KOPT-K1 (cell line): ENCODE data around the gene SYNE2.
"Not testable (repeated sequence)": the region's sequence is repeated elsewhere in the genome, so short reads cannot be mapped to it uniquely, and the experiment has no call there.

Experiments used
- H3K27ac ChIP-seq: fragments of 200-600 bp; sonication (generic); 2 replicates; pipeline ENCODE4 v1.5.1; 2016; ENCODE audit warnings: antibody characterized with exemption, mild to moderate bottlenecking, low read depth, low read length; ENCODE audit not compliant: poor library complexity, severe bottlenecking
- H3K36me3 ChIP-seq: fragments of 200-600 bp; sonication (generic); 2 replicates; pipeline ENCODE4 v1.5.1; 2017; ENCODE audit warnings: antibody characterized with exemption, mild to moderate bottlenecking, low read length, moderate library complexity; ENCODE audit not compliant: insufficient read depth
- H3K9me3 ChIP-seq: fragments of 200-600 bp; sonication (generic); 2 replicates; pipeline ENCODE4 v1.5.1; 2017; ENCODE audit warnings: antibody characterized with exemption, low read length, mild to moderate bottlenecking; ENCODE audit not compliant: insufficient read depth, poor library complexity, severe bottlenecking

The SYNE2 gene

DNA sequence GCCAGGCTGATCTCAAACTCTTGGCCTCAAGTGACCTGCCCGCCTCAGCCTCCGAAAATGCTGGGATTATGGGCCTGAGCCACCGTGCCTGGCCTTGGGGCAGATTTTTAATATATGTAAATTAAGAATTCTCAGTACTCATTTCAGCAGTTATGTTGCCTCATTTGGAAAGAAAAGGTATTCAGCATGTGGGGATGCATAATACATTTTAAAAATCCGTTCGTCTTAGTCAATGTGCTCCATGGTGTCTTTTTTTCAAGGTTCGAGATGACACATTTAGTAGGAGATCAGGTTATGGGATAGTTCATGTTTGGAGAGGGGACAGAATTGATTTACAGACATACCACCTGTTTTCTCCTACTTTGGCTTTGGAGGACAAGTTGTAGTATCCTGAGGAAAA is 10.2 kb downstream of the SYNE2 start:
- no peak overlapping the region for H3K27ac ChIP-seq
- no peaks in the 10 kb centered on the region for H3K9me3 ChIP-seq
- H3K36me3 ChIP-seq = no peaks in the 10 kb centered on the region

DNA sequence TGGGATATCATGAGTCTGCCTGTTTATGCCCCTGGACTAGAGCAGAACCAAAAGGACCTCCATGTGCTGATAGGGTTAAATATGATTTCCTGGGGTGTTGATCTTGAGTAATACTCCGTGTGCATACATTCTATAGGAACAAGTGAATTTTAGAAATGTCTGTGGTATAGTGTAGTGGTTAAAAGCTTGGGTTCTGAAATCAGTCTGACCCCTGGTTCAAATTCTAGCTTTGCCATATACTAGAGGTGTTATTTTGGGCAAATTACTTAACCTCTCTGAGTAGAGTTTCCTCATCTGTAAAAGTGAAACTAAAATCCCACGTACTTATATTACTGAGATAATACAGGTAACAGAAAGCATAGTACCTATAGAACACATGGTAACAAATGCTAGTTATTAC is 12.0 kb downstream of the SYNE2 start:
- H3K9me3 ChIP-seq, H3K36me3 ChIP-seq: not testable (repeated sequence)
- H3K27ac ChIP-seq = peak overlapping the region; percentile 78

DNA sequence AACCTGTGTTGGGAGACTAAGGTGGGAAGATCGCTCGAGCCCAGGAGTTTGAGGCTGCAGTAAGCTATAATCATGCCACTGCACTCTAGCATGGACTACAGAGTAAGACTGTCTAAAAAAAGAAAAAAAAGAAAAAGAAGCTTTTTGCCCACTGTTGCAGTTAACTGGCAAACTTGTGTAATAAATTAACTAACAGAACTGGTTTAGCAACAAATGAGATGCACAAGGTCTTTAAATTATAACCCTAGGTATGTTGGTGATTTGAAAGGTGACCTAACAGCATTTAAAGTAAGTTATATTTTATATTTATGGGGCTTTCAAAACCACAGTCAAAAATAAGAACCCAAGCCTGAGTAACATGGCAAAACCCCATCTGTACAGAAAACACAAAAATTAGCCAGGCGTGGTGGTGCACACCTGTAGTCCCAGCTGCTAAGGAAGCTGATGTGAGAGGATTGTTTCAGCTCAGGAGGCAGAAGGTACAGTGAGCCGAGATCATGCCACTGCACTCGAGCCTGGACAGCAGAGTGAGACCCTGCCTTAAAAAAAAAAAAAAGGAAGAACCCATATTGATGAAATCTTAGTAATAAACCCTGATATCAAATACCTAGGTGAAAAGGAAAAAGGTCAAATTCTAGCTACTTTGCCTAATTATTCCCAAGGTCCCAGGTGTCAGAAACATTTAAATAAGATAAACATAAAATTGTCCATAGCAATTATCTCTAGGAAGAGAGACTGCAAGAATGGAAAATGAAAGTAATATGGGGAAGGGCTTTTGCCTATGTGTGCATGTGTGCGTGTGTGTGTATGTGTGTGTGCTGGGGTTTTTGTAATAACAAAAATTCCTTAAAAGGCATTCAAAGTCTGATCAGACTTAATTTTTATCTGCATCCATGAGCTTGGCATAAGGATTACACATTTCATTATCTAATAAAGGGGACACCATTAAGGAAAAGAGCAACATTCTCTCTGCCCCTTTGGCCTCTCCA is 15.4 kb downstream of the SYNE2 start:
- H3K27ac ChIP-seq = peak overlapping the region; percentile 53
- H3K36me3 ChIP-seq = no peaks in the 10 kb centered on the region
- H3K9me3 ChIP-seq = no peaks in the 10 kb centered on the region

- H3K36me3 ChIP-seq, H3K9me3 ChIP-seq: not testable (repeated sequence)
- peak overlapping the region; percentile 53 for H3K27ac ChIP-seq
Measured at GRCh38 chr14:63869940-63870752, 17.3 kb downstream of the SYNE2 start.

DNA sequence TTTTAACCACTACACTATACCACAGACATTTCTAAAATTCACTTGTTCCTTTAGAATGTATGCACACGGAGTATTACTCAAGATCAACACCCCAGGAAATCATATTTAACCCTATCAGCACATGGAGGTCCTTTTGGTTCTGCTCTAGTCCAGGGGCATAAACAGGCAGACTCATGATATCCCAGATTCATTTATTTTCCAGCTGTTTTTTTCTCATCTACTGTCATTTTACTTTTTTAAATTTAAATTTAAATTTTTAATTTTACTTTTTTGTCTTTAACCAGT is 17.9 kb downstream of the SYNE2 start:
- not testable (repeated sequence) for H3K9me3 ChIP-seq, H3K36me3 ChIP-seq
- H3K27ac ChIP-seq = peak overlapping the region; percentile 34

GRCh38 chr14:63874223-63874622 is 21.4 kb downstream of the SYNE2 start:
- no peaks in the 10 kb centered on the region for H3K36me3 ChIP-seq
- H3K9me3 ChIP-seq = no peaks in the 10 kb centered on the region
- H3K27ac ChIP-seq = no peak overlapping the region

- Histone ChIP-seq H3K36me3 (no peaks in the 10 kb centered on the region; the same call in 1 of the 2 replicates), H3K9me3 (no peaks in the 10 kb centered on the region), H3K27ac (no peak overlapping the region)
Measured at GRCh38 chr14:63875311-63875710, 22.5 kb downstream of the SYNE2 start.

DNA sequence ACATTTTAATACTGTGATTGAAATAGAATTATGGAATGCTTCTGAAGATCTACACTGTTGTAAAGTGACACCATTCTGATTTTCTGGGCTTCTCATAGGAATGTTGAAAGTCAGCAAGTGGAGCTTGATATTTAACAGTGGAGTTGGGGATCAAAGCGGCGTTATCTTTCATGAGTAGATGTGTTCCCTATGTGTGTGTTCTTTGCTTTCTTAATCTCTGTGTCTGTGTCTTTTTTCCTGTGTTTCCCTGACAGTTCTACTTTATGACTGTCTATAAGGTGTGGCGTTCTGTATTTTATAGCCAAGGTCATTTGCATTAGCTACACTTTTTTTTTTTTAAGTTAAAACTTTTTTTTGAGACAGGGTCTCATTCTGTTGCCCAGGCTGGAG is 24.7 kb downstream of the SYNE2 start:
- Histone ChIP-seq H3K9me3 (no peaks in the 10 kb centered on the region), H3K27ac (no peak overlapping the region), H3K36me3 (no peaks in the 10 kb centered on the region; the same call in 1 of the 2 replicates)

DNA sequence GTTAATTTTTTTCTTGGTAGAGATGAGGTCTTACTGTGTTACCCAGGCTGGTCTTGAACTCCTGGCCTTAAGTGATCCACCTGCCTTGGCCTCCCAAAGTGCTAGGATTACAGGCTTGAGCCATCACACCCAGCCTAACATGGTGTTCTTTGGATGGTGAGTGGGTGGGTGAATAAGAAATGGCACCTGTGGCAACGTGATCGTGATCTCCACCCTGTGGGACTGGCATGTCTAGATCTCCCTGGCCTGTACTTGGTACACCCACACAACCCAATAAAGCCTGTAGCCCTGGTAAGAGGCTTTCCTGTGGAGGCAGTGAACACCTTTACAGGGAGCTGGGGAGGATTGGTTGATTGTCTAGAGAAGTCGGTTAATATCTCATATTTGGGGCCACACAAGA is 25.2 kb downstream of the SYNE2 start:
- H3K36me3 ChIP-seq = no peaks in the 10 kb centered on the region; the same call in 1 of the 2 replicates
- H3K27ac ChIP-seq = no peak overlapping the region

DNA sequence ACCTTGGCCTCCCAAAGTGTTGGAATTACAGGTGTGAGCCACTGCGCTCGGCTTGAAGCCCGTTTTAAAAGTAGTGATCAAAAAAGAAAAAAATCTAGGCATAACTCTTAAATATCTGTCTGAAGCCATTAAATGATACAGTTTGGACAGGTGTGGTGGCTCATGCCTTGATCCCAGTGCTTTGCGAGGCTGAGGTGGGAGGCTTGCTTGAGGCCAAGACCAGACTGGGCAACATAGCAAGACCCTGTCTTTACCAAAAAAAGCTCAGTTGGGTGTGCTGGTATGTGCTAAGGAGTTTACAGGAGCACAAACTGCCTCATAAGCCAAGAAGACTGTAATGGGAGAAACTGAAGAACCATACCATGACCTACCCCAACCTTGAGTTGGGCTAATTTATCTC is 26.0 kb downstream of the SYNE2 start:
- Histone ChIP-seq H3K36me3 (no peaks in the 10 kb centered on the region; the same call in 1 of the 2 replicates), H3K9me3 (no peaks in the 10 kb centered on the region), H3K27ac (no peak overlapping the region)

More for the DNA sequence above, 25.2 kb downstream of the SYNE2 start:
- H3K9me3 ChIP-seq = no peaks in the 10 kb centered on the region

DNA sequence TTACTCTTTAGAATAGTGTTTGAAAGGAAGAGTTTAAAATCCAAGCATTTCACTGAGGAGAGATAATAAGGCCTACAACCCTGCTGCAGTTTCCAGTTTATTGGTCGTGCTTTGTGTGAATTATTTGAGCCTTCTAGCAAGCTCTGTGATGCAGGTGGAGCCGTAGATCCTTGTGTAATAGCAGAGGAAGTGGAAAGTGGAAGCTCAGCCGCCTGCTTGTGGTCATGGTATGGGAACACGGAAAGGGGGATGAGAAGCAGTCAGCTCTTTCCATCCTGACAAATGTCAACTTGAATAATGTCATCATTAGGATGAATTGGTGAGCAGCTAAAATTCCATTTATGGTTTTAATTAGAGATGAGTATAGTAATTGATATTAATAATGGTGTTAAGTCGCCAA is 29.1 kb downstream of the SYNE2 start:
- Histone ChIP-seq H3K27ac (no peak overlapping the region), H3K9me3 (no peaks in the 10 kb centered on the region), H3K36me3 (no peaks in the 10 kb centered on the region; the same call in 1 of the 2 replicates)

GRCh38 chr14:63887899-63888298 is 35.1 kb downstream of the SYNE2 start:
- no peak overlapping the region for H3K27ac ChIP-seq
- H3K9me3 ChIP-seq = no peaks in the 10 kb centered on the region
- no peaks in the 10 kb centered on the region for H3K36me3 ChIP-seq

DNA sequence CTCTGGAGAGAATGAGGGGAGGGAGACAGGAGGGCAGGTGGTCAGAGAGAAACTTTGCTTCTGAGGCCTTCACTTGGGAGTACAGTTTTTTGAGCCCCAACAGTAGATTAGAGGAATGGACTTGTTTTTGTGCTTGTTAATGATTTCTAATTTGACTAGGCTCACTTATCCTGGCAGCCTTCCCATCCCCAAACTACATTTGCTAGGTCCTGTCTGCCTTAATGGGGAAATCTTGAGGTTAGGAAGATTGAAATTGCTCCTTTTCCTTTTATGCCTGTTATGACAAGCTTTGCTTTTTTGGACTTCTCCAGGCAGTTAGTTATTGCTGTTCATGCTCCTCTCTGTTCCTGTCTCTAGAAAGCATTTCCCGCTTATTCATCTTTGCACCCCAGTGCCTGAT is 37.7 kb downstream of the SYNE2 start:
- no peaks in the 10 kb centered on the region for H3K36me3 ChIP-seq
- no peaks in the 10 kb centered on the region for H3K9me3 ChIP-seq
- no peak overlapping the region for H3K27ac ChIP-seq

GRCh38 chr14:63891148-63891975 is 38.6 kb downstream of the SYNE2 start:
- H3K9me3 ChIP-seq = no peaks in the 10 kb centered on the region
- no peak overlapping the region for H3K27ac ChIP-seq
- H3K36me3 ChIP-seq = no peaks in the 10 kb centered on the region

GRCh38 chr14:63892265-63892664 is 39.5 kb downstream of the SYNE2 start:
- Histone ChIP-seq H3K36me3 (no peaks in the 10 kb centered on the region), H3K27ac (no peak overlapping the region), H3K9me3 (no peaks in the 10 kb centered on the region)
